Adrenal gland (tissue), 12 donors: Measurements from ENCODE around the gene SMG6. TPM values are rescaled to one million over a fixed set of nuclear protein-coding genes. Genes with fewer than 3 reads are reported as not detected.

Experiments used
- DNase-seq, 7 donors: peaks; one replicate each; pipeline ENCODE4 v3.0.0-alpha.2; 2019 to 2020
- H3K27ac ChIP-seq, 5 donors: fragments of 200-600 bp; sonication (generic) in 4 of 5; 1 replicate in 3 of 5; 2 replicates in 2 of 5; pipeline versions ENCODE4 v1.5.1 to v1.8.0; 2016 to 2020; ENCODE audit warnings: mild to moderate bottlenecking in 1 of 5
- H3K27me3 ChIP-seq: fragments of 200-600 bp; 2 replicates; pipeline ENCODE4 v1.8.0; 2021
- H3K36me3 ChIP-seq, 2 donors: fragments of 200-600 bp; replicated peaks in 1 of 2; 1 replicate in 1 of 2; 2 replicates in 1 of 2; pipeline versions ENCODE4 v1.5.1 to v1.8.0; 2018 to 2022
- H3K4me1 ChIP-seq, 2 donors: fragments of 200-600 bp; replicated peaks in 1 of 2; 1 replicate in 1 of 2; 2 replicates in 1 of 2; pipeline versions ENCODE4 v1.5.1 to v1.8.0; 2018 to 2021
- H3K4me3 ChIP-seq, 4 donors: fragments of 200-600 bp; sonication (generic) in 3 of 4; one replicate each; pipeline ENCODE4 v1.5.1; 2016 to 2018
- H3K9me3 ChIP-seq, 3 donors: fragments of 200-600 bp; sonication (generic) in 1 of 3; replicated peaks in 1 of 3; 1 replicate in 2 of 3; 2 replicates in 1 of 3; pipeline versions ENCODE4 v1.5.1 to v1.8.0; 2016 to 2021
- CTCF ChIP-seq, 6 experiments: fragments of 450-650 bp in 4 of 6; fragments of 200-600 bp in 2 of 6; sonication (generic) in 1 of 6; IDR thresholded peaks; 1 replicate in 5 of 6; 2 replicates in 1 of 6; pipeline versions ENCODE4 v1.5.1 to v1.8.0; 2016 to 2021; ENCODE audit warnings: antibody characterized with exemption in 6 of 6, mild to moderate bottlenecking in 2 of 6, moderate library complexity in 1 of 6
- POLR2A ChIP-seq, 2 donors: fragments of 450-650 bp; IDR thresholded peaks; one replicate each; pipeline ENCODE4 v1.6.1; 2017; ENCODE audit warnings: antibody characterized with exemption in 2 of 2, mild to moderate bottlenecking in 2 of 2, moderate library complexity in 1 of 2
- WGBS, 4 donors: extraction: QIAGEN DNeasy Blood & Tissue Kit in 2 of 4; methylation state at CpG; one replicate each; pipeline versions ENCODE4 v1.1.5 to v1.1.7; 2013 to 2017; 5-methylcytosine and 5-hydroxymethylcytosine counted together
- intact Hi-C, 2 donors: fragments of 100-400 bp; cut with DNase I; formaldehyde crosslinking; loops; one replicate each; pipeline versions ENCODE4 v1.14.1 to v1.15.0; 2022 to 2023
- polyA plus RNA-seq, 3 donors: library from polyadenylated mRNA; stranded (reverse); fragments of 200-250 nt in 2 of 3; fragments of 350-450 nt in 1 of 3; fragmentation: Illumina TruSeq in 1 of 3; extraction: RNeasy Lipid Tissue Mini Kit (QIAGEN cat#74804) in 1 of 3; gene quantifications; one replicate each; pipeline ENCODE4 v1.2.3, GENCODE V29; 2013 to 2014
- total RNA-seq, 9 donors: library from RNA; depleted of rRNA in 4 of 9; stranded (reverse); fragments of >200 nt in 4 of 9; fragments of 120-200 nt in 1 of 9; fragmentation: NEBNext Ultra II Directional in 1 of 9; extraction: Animal tissue kit (Norgen Biotek cat#: 25700) in 1 of 9; gene quantifications; one replicate each; pipeline versions ENCODE4 v1.1.0 to v1.2.4, GENCODE V29; 2013 to 2023
- donor health status: healthy with polysubstance abuse.
- donor health status: Bipolar disorder and iron deficiency.
- donor health status: DM: yes; HTN: yes; CAD: no.
- donor health status: DM: no; HTN: no; CAD: no.
- donor health status: DM: no; HTN: no; CAD: no.
- donor health status: DM: yes; HTN: yes; CAD: no.

Gene SMG6
- total and polyA plus RNA-seq, 12 donors = 15.9 to 85.1 (median 44.0) TPM

GRCh38 chr17:2138761-2139160 is 164.8 kb downstream of the SMG6 start:
- no peak overlapping the region for H3K4me3 ChIP-seq
- no peaks in the 10 kb centered on the region for H3K9me3 ChIP-seq
- H3K27me3 ChIP-seq = no peaks in the 10 kb centered on the region
- peaks cover 36 to 45% of the 10 kb centered on the region in 2 donors for H3K4me1 ChIP-seq
- TF ChIP-seq CTCF (IDR thresholded peaks at IDR 0.05) = no peak
- TF ChIP-seq POLR2A (IDR thresholded peaks at IDR 0.05) = no peak
- peak; percentile 48 to 89 (median 79) for DNase-seq
- H3K36me3 ChIP-seq = no peaks in the 10 kb centered on the region
- intact Hi-C loops = no loop called here
- 13 to 34% (median 19%) methylated on average over 2 of the region's 2 CpGs for WGBS, 4 donors
- peak overlapping the region; percentile 23 to 76 (median 67) for H3K27ac ChIP-seq

GRCh38 chr17:2138318-2138717 is 165.3 kb downstream of the SMG6 start:
- no peak for TF ChIP-seq POLR2A (IDR thresholded peaks at IDR 0.05)
- peak in 1 of 6 experiments; percentile 5 for TF ChIP-seq CTCF (IDR thresholded peaks at IDR 0.05)

GRCh38 chr17:2137342-2138098 is 166.1 kb downstream of the SMG6 start:
- peak; percentile 36 to 83 (median 76) for DNase-seq
- Histone ChIP-seq H3K9me3 (no peaks in the 10 kb centered on the region), H3K4me3 (no peak overlapping the region), H3K27me3 (no peaks in the 10 kb centered on the region), H3K4me1 (peaks cover 36 to 45% of the 10 kb centered on the region in 2 donors), H3K36me3 (no peaks in the 10 kb centered on the region), H3K27ac (peak overlapping the region; percentile 51 to 82 (median 75))
- intact Hi-C loops = no loop called here
- 66 to 67% (median 67%) methylated on average over 11 of the region's 11 CpGs for WGBS, 4 donors
- no peak for TF ChIP-seq CTCF (IDR thresholded peaks at IDR 0.05)
- TF ChIP-seq POLR2A (IDR thresholded peaks at IDR 0.05) = peak in 1 of 2 donors; percentile 13

More at GRCh38 chr17:2138318-2138717, 165.3 kb downstream of the SMG6 start:
- DNase-seq = peak in 6 of 7 donors; percentile 21 to 66 (median 48)
- H3K4me3 ChIP-seq = no peak overlapping the region
- peak overlapping the region; percentile 23 to 76 (median 67) for H3K27ac ChIP-seq
- no peaks in the 10 kb centered on the region for H3K27me3 ChIP-seq
- no peaks in the 10 kb centered on the region for H3K36me3 ChIP-seq
- intact Hi-C loops = no loop called here
- no peaks in the 10 kb centered on the region for H3K9me3 ChIP-seq
- peaks cover 36 to 45% of the 10 kb centered on the region in 2 donors for H3K4me1 ChIP-seq
- WGBS, 4 donors = 20 to 40% (median 35%) methylated on average over 1 of the region's 1 CpG

- intact Hi-C loops = no loop called here
- Histone ChIP-seq H3K36me3 (no peaks in the 10 kb centered on the region), H3K9me3 (no peaks in the 10 kb centered on the region), H3K4me1 (peaks cover 36 to 45% of the 10 kb centered on the region in 2 donors), H3K4me3 (no peak overlapping the region), H3K27ac (peak overlapping the region in 1 of 5 donors; percentile 76), H3K27me3 (no peaks in the 10 kb centered on the region)
- TF ChIP-seq POLR2A (IDR thresholded peaks at IDR 0.05) = no peak
- no peak for TF ChIP-seq CTCF (IDR thresholded peaks at IDR 0.05)
- 90 to 97% (median 94%) methylated on average over 6 of the region's 6 CpGs for WGBS, 4 donors
- DNase-seq = peak in 1 of 7 donors; percentile 35
Observed at GRCh38 chr17:2136241-2136640, 167.3 kb downstream of the SMG6 start.
